Measurements from ENCODE around the gene RUFY4.

GRCh38 chr2:218060118-218060517, 8.9 kb upstream of the RUFY4 start:
- TF ChIP-seq POLR2A (IDR thresholded peaks at IDR 0.05; ENCODE audit: low read length): no peak
- no peak for TF ChIP-seq GATA1 (IDR thresholded peaks at IDR 0.05; ENCODE audit: low read depth, low read length)

Data from erythroblast (primary cell).